HG03354 (cell line): Measurements from ENCODE around the gene FAM120C.

Experiments used
- ATAC-seq: cut with Tn5 transposase; IDR thresholded peaks from one replicate; pipeline ENCODE4 v1.9.1; 2021; ENCODE audit warnings: mild to moderate bottlenecking; ENCODE audit not compliant: unreplicated experiment, poor library complexity, severe bottlenecking

The FAM120C gene, protein sequence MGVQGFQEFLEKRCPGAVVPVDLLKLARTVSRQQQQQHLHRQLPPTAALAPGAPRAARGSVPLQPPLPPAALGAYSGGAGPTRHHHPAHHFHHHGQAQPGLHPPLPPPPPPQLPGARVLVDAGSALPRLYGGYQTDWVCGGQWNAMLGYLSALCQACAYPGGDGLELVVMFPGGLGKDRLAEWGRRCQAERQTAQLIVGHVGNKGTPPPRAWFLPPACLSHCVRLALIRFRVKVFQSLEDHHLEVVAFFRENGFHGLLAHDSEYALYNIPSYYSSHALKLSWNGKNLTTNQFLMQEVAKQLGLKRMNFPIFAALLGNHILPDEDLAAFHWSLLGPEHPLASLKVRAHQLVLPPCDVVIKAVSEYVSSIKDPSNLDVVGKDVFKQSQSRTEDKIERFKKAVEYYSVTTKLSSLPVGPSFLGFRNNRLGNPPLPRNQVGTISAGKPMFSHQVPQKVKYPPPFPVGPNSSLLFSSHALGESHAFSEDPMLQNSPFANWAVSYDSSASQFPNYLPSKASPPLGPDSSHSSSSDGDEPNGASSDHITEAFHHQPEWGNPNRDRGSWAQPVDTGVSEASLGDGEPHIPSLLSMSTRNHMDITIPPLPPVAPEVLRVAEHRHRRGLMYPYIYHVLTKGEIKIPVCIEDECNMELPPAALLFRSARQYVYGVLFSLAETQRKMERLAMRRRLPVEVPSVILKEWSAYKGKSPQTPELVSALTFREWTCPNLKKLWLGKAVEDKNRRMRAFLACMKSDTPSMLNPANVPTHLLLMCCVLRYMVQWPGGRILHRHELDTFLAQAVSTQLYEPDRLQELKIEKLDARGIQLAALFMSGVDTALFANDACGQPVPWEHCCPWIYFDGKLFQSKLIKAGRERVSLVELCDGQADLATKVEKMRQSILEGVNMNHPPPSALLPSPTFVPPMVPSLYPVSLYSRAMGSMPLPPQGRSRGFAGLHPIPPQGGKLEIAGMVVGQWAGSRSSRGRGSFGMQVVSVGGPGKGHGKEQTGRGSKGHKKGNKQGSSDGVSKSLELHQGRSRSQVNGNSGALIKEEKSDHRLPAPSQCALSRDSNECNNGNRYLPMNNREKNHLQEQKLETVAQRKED

DNA sequence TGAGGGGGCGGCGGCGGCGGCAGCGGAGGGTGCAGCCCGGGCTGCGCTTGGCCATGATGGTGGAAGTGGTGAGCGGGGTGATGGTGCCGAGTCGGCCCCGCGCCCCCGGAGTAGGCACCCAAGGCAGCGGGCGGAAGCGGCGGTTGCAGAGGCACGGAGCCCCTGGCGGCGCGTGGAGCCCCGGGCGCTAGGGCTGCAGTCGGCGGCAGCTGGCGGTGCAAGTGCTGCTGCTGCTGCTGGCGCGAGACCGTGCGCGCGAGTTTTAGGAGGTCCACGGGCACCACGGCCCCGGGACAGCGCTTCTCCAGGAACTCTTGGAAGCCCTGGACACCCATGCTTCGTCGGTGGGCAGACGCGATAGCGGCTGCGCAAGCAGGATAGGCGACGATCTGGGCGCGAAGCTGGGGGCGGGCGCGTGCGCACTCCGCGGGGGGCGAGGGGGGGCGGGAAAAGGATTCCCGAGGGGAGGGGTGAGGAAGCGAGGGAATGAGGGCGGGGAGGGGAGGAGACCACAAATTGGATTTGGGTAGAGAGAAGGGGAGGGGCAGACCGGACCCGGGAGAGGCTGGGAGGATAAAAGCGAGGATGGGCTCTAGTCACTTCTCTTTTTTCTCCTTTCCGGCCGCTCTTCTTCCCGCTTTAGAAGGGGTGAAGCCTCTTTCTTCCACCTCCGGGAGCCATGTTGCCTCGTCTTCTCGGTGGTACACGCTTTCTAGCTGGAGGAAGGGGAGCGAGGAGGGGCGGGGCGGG, at the start of gene FAM120C:
Gene FAM120C, minus strand, starts transcription at position 391 of the 750 bp plus-strand sequence. Its CDS starts 56 bp downstream, at position 335.
- ATAC-seq = peak; percentile 50

DNA sequence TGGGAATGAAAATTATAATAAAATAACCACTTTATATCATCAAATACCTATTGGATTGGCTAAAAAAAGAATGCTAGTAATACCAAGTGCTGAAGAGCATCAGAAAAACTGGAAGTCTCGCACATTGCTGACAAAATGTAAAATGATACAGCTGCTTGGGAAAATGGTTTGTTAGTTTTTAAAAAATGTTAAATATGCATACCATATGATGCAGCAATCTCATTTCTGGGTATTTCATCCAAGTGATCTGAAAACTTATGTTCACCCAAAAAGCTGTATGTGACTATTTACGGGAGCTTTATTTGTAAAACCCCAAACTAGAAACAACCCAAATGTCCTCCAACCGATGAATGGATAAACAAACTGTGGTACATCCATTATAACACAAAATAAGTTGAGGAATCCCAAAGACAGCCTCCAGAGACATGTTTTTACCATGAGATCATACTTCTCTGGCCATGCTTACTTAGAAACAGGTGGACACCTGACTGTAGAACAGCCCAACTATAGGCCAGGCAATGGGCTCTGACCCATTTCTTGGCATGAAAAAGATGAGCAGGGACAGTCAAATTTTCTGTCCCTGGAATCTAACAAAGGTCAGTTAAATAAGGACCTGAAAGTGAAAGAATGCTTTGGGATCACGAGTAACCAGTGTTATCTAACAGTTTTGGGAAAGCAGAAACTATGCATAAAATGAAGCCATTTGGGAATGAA, 47.5 kb upstream of the FAM120C start:
- no peak for ATAC-seq

DNA sequence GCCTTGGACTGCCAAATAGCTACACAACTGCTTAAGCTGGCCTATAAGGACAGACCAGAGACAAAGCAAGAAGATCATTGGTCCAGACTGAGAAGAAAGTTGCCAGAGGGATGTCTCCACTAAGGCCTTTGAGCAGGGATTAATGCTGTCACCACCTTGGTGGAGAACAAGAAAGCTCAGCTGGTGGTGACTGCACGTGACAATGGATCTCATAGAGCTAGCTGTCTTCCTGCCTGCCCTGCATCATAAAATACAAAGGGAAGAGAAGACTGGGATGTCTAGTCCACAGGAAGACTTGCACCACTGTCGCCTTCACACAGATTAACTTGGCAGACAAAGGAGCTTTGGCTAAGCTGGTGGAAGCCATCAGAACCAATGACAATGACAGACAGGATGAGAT, 40.5 kb upstream of the FAM120C start:
- no peak for ATAC-seq

DNA sequence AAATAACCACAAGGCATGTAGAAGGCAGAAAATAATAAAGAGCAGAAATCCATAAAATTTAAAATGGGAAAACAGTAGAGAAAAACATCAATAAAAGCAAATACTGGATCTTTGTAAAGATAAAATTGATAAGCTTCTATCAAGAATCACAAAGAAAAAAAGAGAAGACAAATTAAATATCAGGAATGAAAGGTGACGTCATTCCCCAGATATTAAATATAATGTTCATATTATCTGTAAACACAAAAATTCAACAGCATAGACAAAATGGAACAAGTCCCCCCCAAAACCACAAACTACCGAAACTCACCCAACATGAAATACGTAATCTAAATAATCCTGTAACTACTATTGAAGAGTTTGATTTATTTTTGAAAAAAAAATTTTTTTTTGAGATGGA, 30.5 kb upstream of the FAM120C start:
- ATAC-seq = no peak

DNA sequence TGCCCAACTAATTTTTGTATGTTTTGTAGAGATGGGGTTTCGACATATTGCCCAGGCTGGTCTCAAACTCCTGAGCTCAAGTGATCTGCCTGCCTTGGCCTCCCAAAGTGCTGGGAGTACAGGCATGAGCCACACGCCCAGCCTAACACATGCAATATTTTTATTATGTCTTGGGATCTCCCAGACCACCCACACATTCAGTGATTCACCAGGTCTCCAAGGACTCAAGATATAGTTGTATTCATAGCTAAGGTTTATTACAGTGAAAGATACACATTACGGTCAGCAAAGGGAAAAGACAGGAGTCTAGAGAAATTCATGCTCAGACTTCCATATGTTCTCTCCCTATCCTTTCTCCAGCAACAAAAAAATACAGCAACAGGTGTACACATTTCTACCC, 25.5 kb upstream of the FAM120C start:
- no peak for ATAC-seq

DNA sequence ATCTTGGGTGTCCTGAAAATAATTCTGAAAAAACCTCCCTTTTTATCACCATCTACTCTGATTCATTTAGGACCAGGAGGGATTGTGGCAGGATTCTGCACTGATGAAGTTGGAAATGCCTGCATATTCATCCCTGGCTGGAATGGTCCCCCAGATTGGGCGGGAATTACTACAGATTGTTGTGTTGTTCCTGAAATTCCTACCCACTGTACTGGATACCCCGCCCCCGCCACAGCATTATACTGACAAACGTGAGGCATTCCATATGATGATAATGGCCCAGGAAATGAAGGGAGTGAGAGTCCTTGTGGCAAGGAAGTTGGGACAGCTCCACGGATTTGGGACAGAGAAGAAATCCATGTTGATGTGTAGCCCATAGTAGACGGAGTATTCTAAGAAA, 15.2 kb upstream of the FAM120C start:
- ATAC-seq = no peak

DNA sequence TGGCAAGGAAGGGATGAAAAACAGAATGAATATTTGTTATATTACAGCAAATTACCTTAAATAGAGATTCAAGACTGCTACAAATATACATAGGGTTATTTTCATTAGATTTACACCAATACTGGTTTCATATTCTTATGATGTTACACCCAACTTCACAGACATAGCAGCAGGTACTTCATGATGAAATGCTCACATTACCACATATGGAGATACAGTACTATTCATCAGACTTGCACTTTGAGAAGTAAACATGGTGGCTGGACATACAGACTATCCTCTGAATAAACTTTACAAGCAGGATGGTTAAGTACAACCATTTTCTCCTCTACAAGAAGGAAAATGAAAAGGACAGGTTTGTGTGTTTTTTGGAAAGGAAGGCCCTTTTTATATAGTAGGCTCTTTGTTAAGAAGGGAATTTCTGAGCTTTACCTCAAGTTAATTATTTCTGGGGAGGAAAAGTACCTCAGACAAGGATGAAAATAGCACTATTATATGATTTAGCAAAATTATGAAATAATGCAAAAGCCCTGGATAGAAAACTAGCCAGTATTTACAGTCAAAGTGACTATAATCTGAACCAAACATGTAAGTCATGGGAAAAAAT, 12.0 kb upstream of the FAM120C start:
- no peak for ATAC-seq

DNA sequence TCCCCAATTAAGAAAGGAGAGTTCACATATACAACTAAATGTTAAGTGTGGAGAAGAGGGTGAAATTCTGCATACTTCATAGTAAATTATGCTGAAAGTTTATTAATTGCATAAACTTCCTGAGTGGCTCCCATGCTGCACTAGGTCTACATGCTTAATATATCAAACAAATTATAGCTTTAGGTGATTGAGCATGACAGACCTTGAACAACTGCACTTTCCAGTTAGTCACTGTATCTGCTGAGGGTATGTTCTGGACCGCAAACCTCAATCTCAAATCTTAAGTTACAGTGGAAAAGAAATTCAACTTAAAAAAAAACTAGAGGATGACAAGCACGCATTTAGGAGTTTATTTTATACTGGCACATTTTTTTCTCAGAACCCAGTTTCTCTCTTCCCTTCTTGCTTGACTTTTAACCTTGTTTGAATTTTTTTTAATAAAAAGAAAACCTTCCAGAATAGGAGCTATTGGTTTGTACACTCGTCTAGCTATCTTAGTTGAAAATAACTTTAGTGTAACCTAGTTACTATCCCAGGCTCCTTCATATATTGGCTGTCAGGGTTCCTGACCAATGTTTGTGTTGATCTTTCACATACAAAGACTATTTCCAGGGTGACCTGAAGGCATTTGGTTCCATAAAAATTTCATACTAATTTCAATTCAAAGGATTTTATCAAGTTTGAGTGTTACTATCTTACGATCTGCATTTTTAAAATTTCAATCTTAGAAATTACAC, 10.2 kb upstream of the FAM120C start:
- ATAC-seq = no peak

DNA sequence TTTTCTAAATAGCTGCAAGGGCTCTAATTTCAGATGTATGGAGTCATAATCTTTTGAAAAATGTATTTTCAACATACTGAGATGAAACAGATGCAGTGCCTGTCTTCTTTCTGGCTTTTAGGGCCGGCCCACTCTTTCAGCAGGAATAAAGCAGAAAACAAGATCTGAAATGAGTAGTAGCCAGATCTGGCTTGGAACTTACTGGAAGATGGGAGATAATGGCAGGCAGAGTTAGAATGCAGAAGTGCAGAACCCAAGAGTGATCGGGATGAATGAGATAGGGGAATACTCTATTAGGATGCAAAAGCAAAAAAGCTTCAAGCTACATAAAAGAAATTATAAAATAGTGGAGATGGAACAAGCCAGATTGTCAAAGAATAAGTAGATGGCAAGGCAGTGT, 1.4 kb upstream of the FAM120C start:
- ATAC-seq = no peak

DNA sequence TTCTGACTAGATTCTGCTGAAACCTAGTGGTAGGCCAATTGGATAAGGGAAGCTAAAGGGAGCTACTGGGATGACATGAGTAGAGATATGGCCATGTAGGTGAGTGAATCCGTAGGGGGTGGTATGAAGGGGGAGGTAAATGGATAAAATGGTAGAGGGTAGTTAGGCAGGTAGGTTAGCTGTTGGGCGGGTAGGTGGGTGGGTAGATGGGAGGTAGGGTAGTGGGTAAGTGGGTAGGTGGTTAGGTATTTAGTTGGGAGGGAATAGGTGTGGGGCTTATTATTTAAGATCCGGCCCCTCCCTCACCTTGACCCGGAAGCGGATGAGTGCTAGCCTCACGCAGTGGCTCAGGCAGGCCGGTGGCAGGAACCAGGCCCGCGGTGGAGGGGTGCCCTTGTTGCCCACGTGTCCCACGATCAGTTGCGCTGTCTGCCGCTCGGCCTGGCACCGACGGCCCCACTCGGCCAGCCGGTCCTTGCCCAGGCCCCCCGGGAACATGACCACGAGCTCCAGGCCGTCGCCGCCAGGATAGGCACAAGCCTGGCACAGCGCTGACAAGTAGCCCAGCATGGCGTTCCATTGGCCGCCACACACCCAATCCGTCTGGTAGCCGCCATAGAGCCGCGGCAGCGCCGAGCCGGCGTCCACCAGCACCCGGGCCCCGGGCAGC, 725 bp downstream of the FAM120C start:
- ATAC-seq = peak; percentile 71

DNA sequence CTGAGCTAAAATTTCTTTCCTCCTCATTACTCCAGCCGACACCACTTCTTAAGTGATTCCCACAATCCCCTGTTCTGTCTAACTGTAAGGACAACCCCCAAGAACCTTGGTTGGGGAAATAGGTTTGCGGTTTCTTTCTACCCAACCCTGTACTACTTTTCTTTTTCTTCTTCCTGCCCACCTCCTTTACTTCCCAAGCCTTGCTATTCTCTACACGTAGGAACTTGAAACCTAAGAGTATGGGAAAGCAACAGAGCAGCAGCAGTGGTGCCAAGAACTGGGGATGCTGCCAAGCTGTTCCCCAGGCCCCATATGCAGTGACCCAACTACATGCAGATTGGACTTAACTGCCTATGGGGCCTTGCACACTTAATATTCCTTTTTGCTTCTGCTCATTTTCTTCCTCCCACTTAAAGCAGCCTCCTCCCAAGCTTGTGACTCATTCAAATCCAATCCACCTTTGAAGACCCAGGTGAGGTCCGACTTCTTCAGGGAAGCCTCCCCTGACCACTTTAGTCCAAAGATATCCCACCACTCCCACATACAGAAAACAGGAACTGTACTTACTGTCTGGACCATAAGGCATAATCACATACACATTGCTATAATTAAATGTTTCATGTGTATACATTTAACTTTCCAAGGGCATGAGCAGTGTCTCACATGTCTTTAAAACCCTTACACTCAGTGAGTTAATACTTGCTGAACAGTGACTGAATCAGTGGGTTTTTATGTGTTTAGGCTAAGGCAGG, 1.7 kb downstream of the FAM120C start:
- no peak for ATAC-seq

DNA sequence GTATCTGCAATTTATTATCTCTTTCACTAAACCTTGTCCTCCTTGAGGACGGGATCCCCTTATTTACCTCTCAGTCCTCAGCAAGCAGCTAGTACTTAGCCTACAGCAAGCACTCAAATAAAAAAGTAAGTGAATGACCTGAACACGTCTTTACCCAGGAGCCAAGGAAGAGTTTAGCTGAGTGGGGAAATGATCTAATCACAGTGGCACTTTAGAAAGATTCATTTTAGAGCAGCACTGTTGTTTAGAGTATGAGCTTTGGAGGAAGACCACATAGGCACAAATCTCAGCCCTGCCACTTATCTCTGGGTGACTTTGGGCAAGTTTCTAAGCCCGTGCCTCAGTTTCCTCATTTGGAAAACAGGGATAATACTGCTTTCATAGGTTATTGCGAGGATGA, 2.7 kb downstream of the FAM120C start:
- ATAC-seq = no peak

DNA sequence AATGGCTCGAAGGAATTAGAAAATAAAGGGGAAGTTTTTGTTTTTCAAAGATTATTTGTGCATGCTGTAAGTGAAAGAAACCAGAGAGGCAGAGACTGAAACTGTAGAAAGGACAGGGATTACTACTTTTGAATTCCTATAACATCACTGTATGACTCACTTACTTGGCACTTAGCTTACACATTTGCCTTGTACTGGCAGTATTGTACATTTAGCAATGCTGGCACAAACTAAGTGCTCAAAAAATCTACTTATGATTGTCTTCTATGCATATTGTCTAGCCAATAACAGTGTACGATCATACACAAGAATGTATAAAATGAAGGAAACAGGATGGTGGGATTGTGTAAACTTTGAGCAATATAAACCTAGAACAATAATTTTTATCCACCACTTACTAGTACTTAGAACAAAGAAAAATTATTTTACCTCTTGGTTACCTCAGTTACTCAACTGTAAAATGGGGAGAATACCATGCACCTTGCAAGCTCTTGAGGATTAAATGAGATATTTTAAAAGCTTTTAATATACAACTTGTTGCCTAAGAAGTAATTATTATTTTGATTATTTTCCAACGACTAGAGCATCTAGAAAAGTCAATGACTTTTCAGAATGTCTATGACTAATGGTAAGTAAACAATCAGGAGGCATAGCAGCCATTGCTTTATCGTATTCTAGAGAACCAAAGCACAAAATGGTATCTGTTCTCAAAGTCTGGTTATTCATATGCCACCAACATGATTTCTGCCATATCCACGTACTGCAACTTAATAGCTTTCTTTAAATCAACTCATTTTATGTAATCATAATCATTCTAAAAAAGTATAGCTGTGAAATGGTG, 4.7 kb downstream of the FAM120C start:
- no peak for ATAC-seq

DNA sequence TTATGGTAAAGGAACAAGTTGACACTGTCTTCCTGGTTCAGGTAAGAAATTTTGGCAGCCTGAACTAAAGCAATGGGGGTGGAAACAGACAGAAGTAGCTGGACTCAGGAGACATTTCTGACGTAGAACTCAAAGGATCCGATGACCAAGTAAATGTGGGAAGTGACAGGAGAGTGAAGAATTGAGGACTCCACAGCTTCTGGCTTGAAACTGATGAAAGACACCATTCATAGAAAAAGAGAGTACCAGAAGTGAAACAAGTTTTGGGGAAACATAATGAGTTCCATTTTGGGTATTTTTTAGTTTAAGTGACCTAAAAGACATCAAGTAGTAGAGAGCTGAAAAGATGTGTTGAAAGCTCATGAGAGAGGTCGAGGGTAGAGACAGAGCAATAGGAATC, 5.7 kb downstream of the FAM120C start:
- no peak for ATAC-seq

DNA sequence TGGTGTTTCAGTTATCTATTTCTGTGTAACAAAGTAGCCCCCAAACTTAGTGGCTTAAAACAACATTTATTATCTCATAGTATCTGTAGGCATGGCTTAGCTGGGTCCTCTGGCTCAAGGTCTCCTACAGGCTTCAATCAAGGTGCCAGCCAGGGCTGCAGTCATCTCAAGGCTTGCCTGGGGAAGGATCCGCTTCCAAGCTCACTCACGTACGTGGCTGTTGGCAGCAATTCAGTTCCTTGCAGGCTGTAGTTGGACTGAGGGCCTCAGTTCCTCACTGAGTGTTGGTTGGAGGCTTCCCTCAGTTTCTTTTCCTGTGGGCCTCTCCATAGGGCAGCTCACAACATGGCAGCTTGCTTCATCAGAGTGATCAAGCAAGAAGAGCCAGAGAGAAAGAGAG, 9.3 kb downstream of the FAM120C start:
- no peak for ATAC-seq

DNA sequence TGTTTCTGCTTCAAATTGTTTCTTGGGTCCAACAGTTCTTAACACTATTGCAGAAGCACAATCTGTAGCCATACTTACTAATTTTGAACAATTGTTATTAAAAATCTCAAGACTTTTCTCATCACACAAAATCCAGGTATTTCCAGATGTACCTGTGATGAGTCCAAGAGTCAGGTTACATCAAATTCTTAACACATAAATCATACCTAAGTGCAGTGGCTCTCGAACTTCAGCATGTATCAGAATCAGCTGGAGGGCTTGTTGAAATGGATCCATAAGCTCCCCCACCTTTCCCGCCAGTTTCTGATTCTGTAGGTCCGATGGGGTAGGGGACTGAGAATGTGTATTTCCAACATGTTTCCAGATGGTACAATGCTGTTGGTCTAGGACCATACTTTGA, 10.6 kb downstream of the FAM120C start:
- no peak for ATAC-seq
